DMS 273 treated with DMSO at 0.1 percent for 48 hours (cell line): ENCODE data around the gene YWHAE.
"Not testable (repeated sequence)": the region's sequence is repeated elsewhere in the genome, so short reads cannot be mapped to it uniquely, and the experiment has no call there.

Source experiments
- DNase-seq: peaks from one replicate; lab custom pipeline; 2025; lab: John Stamatoyannopoulos, UW

The YWHAE gene

GRCh38 chr17:1399679-1400512 lies at the start of gene YWHAE:
Gene YWHAE, minus strand, starts transcription at chr17:1400222. Its CDS starts 112 bp downstream, at chr17:1400110.
- peak; percentile 82 for DNase-seq

GRCh38 chr17:1449412-1449967 lies 49.5 kb upstream of the YWHAE start:
- no peak for DNase-seq

GRCh38 chr17:1447052-1447451 lies 47.0 kb upstream of the YWHAE start:
- DNase-seq, result no peak

- DNase-seq, result no peak
Measured at GRCh38 chr17:1446201-1446600, 46.2 kb upstream of the YWHAE start.

GRCh38 chr17:1445695-1446094 lies 45.7 kb upstream of the YWHAE start:
- not testable (repeated sequence) for DNase-seq

- not testable (repeated sequence) for DNase-seq
Measured at GRCh38 chr17:1442721-1443120, 42.7 kb upstream of the YWHAE start.

GRCh38 chr17:1442187-1442586 lies 42.2 kb upstream of the YWHAE start:
- DNase-seq, result no peak

GRCh38 chr17:1440921-1441320 lies 40.9 kb upstream of the YWHAE start:
- no peak for DNase-seq

GRCh38 chr17:1438593-1439083 lies 38.6 kb upstream of the YWHAE start:
- DNase-seq, result no peak

- no peak for DNase-seq
Measured at GRCh38 chr17:1435326-1435725, 35.3 kb upstream of the YWHAE start.

GRCh38 chr17:1434150-1434549 lies 34.1 kb upstream of the YWHAE start:
- no peak for DNase-seq

- DNase-seq, result no peak
Measured at GRCh38 chr17:1431631-1432104, 31.6 kb upstream of the YWHAE start.

- DNase-seq, result no peak
Measured at GRCh38 chr17:1423456-1424135, 23.6 kb upstream of the YWHAE start.

GRCh38 chr17:1422885-1423284 lies 22.9 kb upstream of the YWHAE start:
- DNase-seq, result no peak

- DNase-seq, result no peak
Measured at GRCh38 chr17:1421470-1421869, 21.4 kb upstream of the YWHAE start.

- DNase-seq, result no peak
Measured at GRCh38 chr17:1420981-1421380, 21.0 kb upstream of the YWHAE start.

- DNase-seq, result no peak
Measured at GRCh38 chr17:1420163-1420562, 20.1 kb upstream of the YWHAE start.

- DNase-seq, result not testable (repeated sequence)
Measured at GRCh38 chr17:1418476-1418875, 18.5 kb upstream of the YWHAE start.

- no peak for DNase-seq
Measured at GRCh38 chr17:1416414-1416813, 16.4 kb upstream of the YWHAE start.

GRCh38 chr17:1414634-1415033 lies 14.6 kb upstream of the YWHAE start:
- no peak for DNase-seq

- DNase-seq, result no peak
Measured at GRCh38 chr17:1414001-1414574, 14.1 kb upstream of the YWHAE start.

- DNase-seq, result no peak
Measured at GRCh38 chr17:1413281-1413791, 13.3 kb upstream of the YWHAE start.
